Measurements from ENCODE around the gene NKRF.
A peak's percentile ranks its signal among the peaks of the same experiment; 100 is the strongest.

NKRF gene

DNA sequence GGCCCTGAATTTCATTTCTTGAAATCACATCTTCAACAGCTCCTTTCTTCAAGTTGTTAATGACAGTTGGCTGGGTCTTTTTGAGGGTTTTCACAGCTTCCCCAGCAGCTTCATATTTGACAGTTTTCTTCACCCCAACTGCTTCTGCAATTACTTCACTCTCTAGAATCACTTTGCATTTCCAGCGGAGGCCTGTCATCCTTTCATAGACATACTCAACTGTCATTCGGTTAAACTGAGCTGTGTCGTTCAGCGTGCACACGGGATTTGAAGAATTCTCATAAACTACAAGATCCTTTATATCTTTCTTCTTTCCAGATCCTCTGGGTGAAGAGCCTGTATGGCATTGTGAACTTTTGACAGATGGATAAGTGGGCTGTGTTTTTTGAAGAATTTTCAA lies 16.4 kb downstream of the NKRF start:
- no peak overlapping the region for H3K4me3 ChIP-seq (replicated peaks; ENCODE audit: low read depth, low read length)
- no peak for DNase-seq (ENCODE audit: low read depth)
- TF ChIP-seq, protein P1, sequence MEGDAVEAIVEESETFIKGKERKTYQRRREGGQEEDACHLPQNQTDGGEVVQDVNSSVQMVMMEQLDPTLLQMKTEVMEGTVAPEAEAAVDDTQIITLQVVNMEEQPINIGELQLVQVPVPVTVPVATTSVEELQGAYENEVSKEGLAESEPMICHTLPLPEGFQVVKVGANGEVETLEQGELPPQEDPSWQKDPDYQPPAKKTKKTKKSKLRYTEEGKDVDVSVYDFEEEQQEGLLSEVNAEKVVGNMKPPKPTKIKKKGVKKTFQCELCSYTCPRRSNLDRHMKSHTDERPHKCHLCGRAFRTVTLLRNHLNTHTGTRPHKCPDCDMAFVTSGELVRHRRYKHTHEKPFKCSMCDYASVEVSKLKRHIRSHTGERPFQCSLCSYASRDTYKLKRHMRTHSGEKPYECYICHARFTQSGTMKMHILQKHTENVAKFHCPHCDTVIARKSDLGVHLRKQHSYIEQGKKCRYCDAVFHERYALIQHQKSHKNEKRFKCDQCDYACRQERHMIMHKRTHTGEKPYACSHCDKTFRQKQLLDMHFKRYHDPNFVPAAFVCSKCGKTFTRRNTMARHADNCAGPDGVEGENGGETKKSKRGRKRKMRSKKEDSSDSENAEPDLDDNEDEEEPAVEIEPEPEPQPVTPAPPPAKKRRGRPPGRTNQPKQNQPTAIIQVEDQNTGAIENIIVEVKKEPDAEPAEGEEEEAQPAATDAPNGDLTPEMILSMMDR (IDR thresholded peaks at IDR 0.05; ENCODE audit: low read length, missing control alignments) = no peak

DNA sequence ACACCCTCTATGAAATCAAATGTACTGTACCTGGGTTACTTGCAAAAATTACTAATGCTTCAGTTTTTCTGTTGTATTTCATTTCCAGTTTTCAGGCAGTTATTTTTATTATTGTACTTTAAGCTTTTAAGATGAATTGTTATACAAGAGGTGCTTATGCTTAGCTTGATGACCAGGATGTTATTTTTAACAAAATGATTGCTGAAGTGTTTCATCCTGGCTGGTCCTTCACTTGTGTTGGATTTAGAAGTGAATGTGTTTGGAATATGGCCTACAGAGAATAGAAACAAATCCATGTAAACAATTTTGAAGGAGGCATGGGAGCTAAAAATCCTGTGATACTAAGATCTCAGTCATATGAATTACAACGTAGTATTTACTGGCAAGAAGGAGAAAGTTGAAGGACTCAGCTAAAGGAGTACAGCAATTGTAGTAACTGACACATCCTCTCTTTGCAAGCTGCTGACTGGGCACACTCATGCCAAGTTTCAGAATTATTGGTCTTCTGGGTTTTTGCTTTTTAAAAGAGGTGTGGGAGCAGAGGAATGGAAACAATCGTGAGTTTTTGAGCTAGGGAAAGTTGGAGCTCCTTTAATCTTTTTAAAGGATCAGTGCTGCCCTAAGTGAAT lies 22.7 kb downstream of the NKRF start:
- DNase-seq (ENCODE audit: low read depth) = no peak
- H3K4me3 ChIP-seq (replicated peaks; ENCODE audit: low read depth, low read length) = no peak overlapping the region
- TF ChIP-seq, protein P1 (IDR thresholded peaks at IDR 0.05; ENCODE audit: low read length, missing control alignments) = no peak

DNA sequence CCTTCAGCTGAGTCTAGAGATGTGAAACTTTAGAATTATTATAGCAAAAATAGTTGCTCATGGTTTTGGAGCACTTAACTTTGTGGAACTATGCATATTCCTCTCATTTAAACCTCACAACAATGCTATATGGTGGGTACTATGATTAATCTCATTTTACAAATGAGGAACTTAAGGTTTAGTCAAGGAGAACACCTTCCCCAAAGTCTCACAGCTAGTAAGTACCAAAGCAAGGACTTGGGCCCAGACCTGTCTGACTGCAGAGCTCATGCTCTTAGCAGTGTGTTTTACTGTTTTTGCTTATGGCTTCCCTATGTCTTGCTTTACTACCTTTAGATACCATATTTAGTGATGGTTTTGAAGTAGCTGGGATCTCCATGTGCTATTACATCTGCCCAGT lies 26.8 kb downstream of the NKRF start:
- TF ChIP-seq, protein P1 (IDR thresholded peaks at IDR 0.05; ENCODE audit: low read length, missing control alignments) = no peak
- DNase-seq (ENCODE audit: low read depth) = no peak
- H3K4me3 ChIP-seq (replicated peaks; ENCODE audit: low read depth, low read length) = no peak overlapping the region

DNA sequence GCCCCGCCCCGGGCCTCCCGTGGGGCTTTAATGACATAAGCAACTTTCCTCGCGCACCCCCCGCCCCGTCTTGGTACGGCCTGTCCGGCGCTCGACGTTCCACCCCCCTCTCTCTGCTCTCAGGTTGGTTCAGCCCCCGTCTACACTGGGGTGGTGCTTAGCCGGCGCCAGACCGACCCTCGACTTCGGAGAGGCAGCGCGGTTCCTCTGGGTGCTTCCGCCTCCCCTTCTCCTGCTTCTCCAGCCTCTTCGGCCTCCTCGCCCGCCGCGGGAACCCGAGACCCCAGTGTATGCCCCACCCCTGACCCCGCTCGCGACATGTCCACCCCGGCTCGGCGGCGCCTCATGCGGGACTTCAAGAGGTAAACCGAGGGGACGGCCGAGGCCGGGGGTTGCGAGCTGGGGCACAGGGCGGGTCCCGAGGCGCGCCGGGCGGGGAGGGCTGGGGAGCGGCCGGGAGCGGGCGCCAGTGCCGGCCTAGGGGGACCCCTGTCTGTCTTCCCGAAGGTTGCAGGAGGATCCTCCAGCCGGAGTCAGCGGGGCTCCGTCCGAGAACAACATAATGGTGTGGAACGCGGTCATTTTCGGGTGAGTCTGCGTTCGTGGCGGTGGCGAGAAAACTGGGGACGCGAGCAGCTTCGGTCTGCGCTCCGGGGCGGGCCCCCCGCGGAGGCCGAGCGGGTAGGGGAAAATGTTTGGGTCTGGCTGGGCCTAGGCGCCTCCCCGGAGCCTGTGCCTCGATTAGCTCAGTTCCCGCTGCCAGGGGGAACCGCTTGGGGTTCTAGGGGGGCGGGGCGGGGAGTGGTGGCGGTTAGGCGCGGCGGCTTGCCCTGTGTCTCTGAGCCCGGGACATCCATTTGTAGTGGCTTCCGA lies 31.6 kb downstream of the NKRF start, which contains the start of gene UBE2A:
Gene UBE2A, plus strand, starts transcription at position 170 of the 873 bp plus-strand sequence. Its CDS starts 149 bp downstream, at position 319.
- TF ChIP-seq, protein P1 (IDR thresholded peaks at IDR 0.05; ENCODE audit: low read length, missing control alignments) = peak; percentile 15
- peak within 1 kb of the TSS; percentile 72 for H3K4me3 ChIP-seq (replicated peaks; ENCODE audit: low read depth, low read length)
- peak; percentile 93 for DNase-seq (ENCODE audit: low read depth)

DNA sequence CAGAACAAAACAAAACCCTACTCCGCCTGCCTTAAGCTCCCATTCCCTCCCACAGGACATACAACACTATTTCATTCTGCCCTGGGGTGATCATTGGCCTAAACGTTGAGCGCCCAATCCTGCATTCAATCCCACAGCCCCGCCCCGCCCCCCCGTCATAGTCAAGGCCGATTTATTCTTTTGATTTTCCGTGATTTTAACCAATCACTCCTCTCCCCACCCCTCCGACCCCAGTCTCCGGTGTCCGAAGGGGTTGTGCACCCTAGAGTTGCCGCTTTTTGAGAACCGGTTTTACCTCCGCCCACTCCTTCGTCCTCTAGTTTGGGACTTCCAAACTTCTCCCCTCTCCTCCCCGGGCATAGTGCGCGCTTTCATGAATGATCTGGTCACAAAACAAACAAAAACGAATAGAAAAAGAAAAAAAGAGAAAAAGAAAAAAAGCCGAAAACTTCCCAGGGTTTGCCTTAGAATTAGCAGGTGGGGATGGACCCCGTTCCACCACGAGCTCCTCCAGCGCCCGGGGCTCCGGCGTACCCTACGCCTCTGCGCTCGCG lies 32.3 kb downstream of the NKRF start:
- TF ChIP-seq, protein P1 (IDR thresholded peaks at IDR 0.05; ENCODE audit: low read length, missing control alignments) = no peak
- peak; percentile 58 for DNase-seq (ENCODE audit: low read depth)
- peak overlapping the region; percentile 72 for H3K4me3 ChIP-seq (replicated peaks; ENCODE audit: low read depth, low read length)

DNA sequence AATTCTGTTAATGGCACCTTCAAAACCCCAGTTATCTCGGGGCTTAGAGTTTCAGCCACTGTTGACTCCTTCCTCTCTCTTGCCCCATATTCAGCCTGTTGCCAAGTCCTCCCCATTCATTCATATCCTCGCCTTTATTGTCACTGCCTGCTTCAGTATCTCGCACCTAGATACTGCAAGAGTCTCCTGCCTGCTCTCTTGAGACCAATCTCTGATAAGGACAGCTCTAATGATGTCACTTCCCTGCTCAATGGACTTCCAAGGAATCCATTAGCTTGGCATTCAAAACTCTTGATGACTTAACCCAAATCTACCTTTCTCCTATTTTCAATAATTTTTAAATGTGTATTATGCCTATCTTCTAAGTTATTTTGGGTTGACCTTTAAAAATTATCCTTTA lies 33.0 kb downstream of the NKRF start:
- TF ChIP-seq, protein P1 (IDR thresholded peaks at IDR 0.05; ENCODE audit: low read length, missing control alignments) = no peak
- H3K4me3 ChIP-seq (replicated peaks; ENCODE audit: low read depth, low read length) = peak overlapping the region; percentile 72

More for the DNA sequence above, 33.0 kb downstream of the NKRF start:
- DNase-seq (ENCODE audit: low read depth) = no peak
